Measurements from ENCODE around the gene BCAP29. TPM values are rescaled to one million over a fixed set of nuclear protein-coding genes. Genes with fewer than 3 reads are reported as not detected.
A peak's percentile ranks its signal among the peaks of the same experiment; 100 is the strongest.

Gene BCAP29
- total RNA-seq, 1 donor from 2014 or later, result 76.4 TPM

DNA sequence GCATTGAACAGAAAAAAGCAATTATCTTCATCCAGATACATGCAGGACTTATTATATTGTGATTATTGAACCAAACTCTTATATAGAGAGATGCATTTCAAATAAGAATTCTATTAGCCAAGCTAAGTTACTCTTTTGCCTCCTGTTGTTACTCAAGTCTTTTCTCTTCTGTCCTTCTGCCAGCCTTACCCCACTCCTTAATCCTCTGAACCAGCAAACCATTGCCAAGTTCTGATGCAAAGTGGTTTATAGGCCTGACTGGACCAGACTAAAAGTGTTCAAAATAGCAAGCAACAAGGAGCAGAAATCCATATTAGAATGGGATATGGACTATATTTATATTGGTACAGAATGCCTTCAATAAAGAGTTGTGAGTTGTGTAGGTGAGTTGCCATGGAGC is 78.4 kb downstream of the BCAP29 start:
- intact Hi-C loops (cut with DNase I), result no loop called here
- ATAC-seq (no peak), DNase-seq (ENCODE audit: low spot score) (no peak)

GRCh38 chr7:107659666-107660065 is 79.6 kb downstream of the BCAP29 start:
- no peak for ATAC-seq
- intact Hi-C loops (cut with DNase I), result no loop called here

GRCh38 chr7:107660381-107661080 is 80.5 kb downstream of the BCAP29 start, which contains the start of gene SLC26A4:
Gene SLC26A4, plus strand, starts transcription at chr7:107660828. Its CDS starts 814 bp downstream, at chr7:107661642.
- ATAC-seq (peak; percentile 41), DNase-seq (ENCODE audit: low spot score) (no peak)
- intact Hi-C loops (cut with DNase I), result no loop called here

More at GRCh38 chr7:107659666-107660065, 79.6 kb downstream of the BCAP29 start:
- no peak for DNase-seq (ENCODE audit: low spot score)

GRCh38 chr7:107661081-107661864 is 81.2 kb downstream of the BCAP29 start:
- intact Hi-C loops (cut with DNase I), result no loop called here
- ATAC-seq (peak; percentile 83), DNase-seq (ENCODE audit: low spot score) (peak; percentile 69)

DNA sequence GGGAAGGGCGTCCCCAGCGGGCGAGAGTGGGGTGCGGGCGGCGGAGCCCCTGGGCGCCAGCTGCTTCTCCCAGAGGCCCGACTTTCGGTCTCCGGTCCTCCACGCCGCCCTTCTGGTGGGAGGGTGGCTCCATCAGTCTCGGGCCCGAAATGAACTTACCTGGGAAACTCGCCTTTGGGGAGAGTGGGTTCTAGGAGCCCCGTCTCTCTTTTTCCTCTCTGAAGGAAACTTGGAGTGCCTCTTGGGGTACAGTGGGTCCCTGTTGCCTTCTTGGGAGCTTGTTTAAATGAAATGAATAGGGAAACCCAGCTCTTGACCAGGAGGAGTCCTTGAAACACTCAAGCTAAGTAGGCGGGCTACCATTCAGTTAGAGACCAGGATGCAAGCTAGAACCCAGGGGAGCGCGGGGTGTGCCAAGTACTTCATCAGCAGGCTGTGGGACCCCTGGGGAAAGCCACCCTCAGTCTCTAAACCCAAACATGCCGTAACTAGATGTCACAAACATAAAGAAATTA is 81.9 kb downstream of the BCAP29 start:
- DNase-seq (ENCODE audit: low spot score), result no peak

GRCh38 chr7:107663196-107663595 is 83.2 kb downstream of the BCAP29 start:
- DNase-seq (ENCODE audit: low spot score) (no peak), ATAC-seq (no peak)
- intact Hi-C loops (cut with DNase I), result no loop called here

More for the DNA sequence above, 81.9 kb downstream of the BCAP29 start:
- ATAC-seq, result no peak
- intact Hi-C loops (cut with DNase I), result no loop called here

GRCh38 chr7:107666790-107667189 is 86.7 kb downstream of the BCAP29 start:
- intact Hi-C loops (cut with DNase I), result no loop called here
- DNase-seq (ENCODE audit: low spot score) (no peak), ATAC-seq (no peak)

- DNase-seq (ENCODE audit: low spot score) (no peak), ATAC-seq (no peak)
- intact Hi-C loops (cut with DNase I), result no loop called here
These were observed 87.3 kb downstream of the BCAP29 start for GRCh38 chr7:107667341-107667740.

GRCh38 chr7:107668296-107668695 is 88.2 kb downstream of the BCAP29 start:
- no peak for ATAC-seq
- no peak for DNase-seq (ENCODE audit: low spot score)
- intact Hi-C loops (cut with DNase I), result no loop called here

Other genes with a start within 250 kb of the BCAP29 start
- not detected for gene GPR22, start 110.2 kb upstream of the BCAP29 start, total RNA-seq
- 55.7 TPM for gene COG5, start 16.3 kb upstream of the BCAP29 start, total RNA-seq
- 6.6 TPM for gene DUS4L, start 16.3 kb upstream of the BCAP29 start, total RNA-seq
- 3.2 TPM for gene SLC26A4, start 80.6 kb downstream of the BCAP29 start, total RNA-seq
- 24.0 TPM for gene CBLL1, start 163.9 kb downstream of the BCAP29 start, total RNA-seq
- gene SLC26A3, start 223.0 kb downstream of the BCAP29 start, total RNA-seq, result not detected

Data from sciatic nerve (tissue), 2 donors.